ENCODE results near the gene FUZ.

GRCh38 chr19:49806620-49806959 lies 6.5 kb downstream of the FUZ start:
- TF ChIP-seq ZBTB7A (IDR thresholded peaks at IDR 0.05; ENCODE audit: low read depth) (no peak), CEBPB (IDR thresholded peaks at IDR 0.05) (no peak), TCF12 (IDR thresholded peaks at IDR 0.05; ENCODE audit: low read depth) (no peak), NFIC (IDR thresholded peaks at IDR 0.05) (no peak), MAX (IDR thresholded peaks at IDR 0.05) (no peak), REST (IDR thresholded peaks at IDR 0.05; ENCODE audit: low read depth) (no peak), TEAD4 (IDR thresholded peaks at IDR 0.05) (no peak), RAD21 (IDR thresholded peaks at IDR 0.05; ENCODE audit: low read depth) (no peak), EP300 (IDR thresholded peaks at IDR 0.05; ENCODE audit: borderline replicate concordance) (no peak)
